Measurements from ENCODE around the gene PRTN3. TPM values are rescaled to one million over a fixed set of nuclear protein-coding genes. Genes with fewer than 3 reads are reported as not detected.

The PRTN3 gene
- total and polyA plus RNA-seq, 12 donors: 0.20 to 0.40 (median 0.33) TPM; not detected in 8

DNA sequence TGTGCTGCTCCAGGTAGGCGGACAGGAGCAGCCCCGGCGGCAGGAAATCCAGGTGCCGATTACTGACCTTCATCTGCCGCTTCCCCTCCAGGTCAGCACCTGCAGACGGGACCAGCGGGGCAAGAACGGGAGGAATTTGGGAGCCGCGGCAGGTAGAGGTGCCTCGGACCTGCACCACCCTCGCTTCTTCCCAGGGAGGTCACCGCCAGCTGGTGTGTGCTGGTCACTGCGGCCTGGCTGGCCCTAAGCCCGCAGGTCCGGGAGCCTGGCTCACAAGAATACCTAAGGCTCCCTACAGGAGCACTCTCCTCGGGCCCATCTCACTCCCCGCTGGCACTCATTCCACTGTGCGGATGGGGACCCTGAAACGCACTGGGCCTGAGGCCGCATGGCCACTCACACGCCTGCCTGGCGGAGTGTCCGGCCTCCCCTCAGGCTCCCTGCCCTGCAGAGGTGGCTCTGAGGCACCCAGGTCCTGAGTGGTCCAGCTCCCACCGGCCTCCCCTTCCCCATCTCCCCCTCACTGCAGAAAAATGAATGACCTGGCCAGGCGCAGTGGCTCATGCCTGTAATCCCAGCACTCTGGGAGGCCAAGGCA, 56.7 kb downstream of the PRTN3 start:
- intact Hi-C loops (cut with DNase I): no loop called here
- no peak overlapping the region for H3K27ac ChIP-seq
- no peak overlapping the region for H3K4me3 ChIP-seq
- DNase-seq: no peak
- H3K36me3 ChIP-seq (replicated peaks in 1 of 2): peaks cover 0 to 3% of the 10 kb centered on the region in 2 donors
- H3K27me3 ChIP-seq: no peaks in the 10 kb centered on the region
- WGBS, 4 donors: 92 to 94% (median 93%) methylated on average over 12 to 26 of the region's 26 CpGs
- H3K4me1 ChIP-seq (replicated peaks in 1 of 2): peaks cover 0 to 7% of the 10 kb centered on the region in 2 donors
- TF ChIP-seq, protein P1, sequence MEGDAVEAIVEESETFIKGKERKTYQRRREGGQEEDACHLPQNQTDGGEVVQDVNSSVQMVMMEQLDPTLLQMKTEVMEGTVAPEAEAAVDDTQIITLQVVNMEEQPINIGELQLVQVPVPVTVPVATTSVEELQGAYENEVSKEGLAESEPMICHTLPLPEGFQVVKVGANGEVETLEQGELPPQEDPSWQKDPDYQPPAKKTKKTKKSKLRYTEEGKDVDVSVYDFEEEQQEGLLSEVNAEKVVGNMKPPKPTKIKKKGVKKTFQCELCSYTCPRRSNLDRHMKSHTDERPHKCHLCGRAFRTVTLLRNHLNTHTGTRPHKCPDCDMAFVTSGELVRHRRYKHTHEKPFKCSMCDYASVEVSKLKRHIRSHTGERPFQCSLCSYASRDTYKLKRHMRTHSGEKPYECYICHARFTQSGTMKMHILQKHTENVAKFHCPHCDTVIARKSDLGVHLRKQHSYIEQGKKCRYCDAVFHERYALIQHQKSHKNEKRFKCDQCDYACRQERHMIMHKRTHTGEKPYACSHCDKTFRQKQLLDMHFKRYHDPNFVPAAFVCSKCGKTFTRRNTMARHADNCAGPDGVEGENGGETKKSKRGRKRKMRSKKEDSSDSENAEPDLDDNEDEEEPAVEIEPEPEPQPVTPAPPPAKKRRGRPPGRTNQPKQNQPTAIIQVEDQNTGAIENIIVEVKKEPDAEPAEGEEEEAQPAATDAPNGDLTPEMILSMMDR (IDR thresholded peaks at IDR 0.05): no peak
- no peak for TF ChIP-seq POLR2A (IDR thresholded peaks at IDR 0.05)
- H3K9me3 ChIP-seq (replicated peaks in 1 of 3): no peaks in the 10 kb centered on the region

MicroRNAs encoded within 50 kb of the gene (microRNA counts, 767-probe panel; counts per million panel counts)
- microRNA hsa-miR-3187-3p: 0 counts per million in 2 donors

Small RNAs within 50 kb of the gene (microRNA-seq; reads per million reads assigned to microRNA genes)
- 3.1 to 6.9 (median 3.7) reads per million in 3 donors for gene MIR3187
- 1.8 to 5.7 (median 4.2) reads per million in 3 donors for gene MIR4745

Small RNAs within 50 kb of the gene (small RNA-seq; reads per million reads assigned to genes)
- gene MIR3187 (0 reads per million in 2 donors), gene RNU6-9 (0 reads per million in 2 donors)

Other genes with a start within 250 kb of the PRTN3 start
- 10 to 100 TPM; 26.3 to 61.4 (median 41.4) TPM for gene POLRMT, start 207.5 kb upstream of the PRTN3 start, total RNA-seq
- gene POLRMT, start 207.5 kb upstream of the PRTN3 start, polyA plus RNA-seq: 100 to 1,000 TPM in 2 of 3 donors, 10 to 100 TPM in 1; 42.7 to 371 (median 178) TPM
- gene FGF22, start 201.1 kb upstream of the PRTN3 start, total RNA-seq: under 1 TPM in 4 of 9 donors, not detected in 5; 0.14 to 0.32 (median 0.29) TPM
- gene FGF22, start 201.1 kb upstream of the PRTN3 start, polyA plus RNA-seq: 1 to 10 TPM in 1 of 3 donors, under 1 TPM in 1, not detected in 1; 0.51 to 1.2 TPM
- 10 to 100 TPM; 18.2 to 76.4 (median 35.8) TPM for gene RNF126, start 177.8 kb upstream of the PRTN3 start, total RNA-seq
- 10 to 100 TPM in 2 of 3 donors, 1 to 10 TPM in 1; 9.3 to 53.5 (median 51.6) TPM for gene RNF126, start 177.8 kb upstream of the PRTN3 start, polyA plus RNA-seq
- 100 to 1,000 TPM in 7 of 9 donors, 10 to 100 TPM in 2; 87.4 to 464 (median 163) TPM for gene FSTL3, start 164.6 kb upstream of the PRTN3 start, total RNA-seq
- 100 to 1,000 TPM; 119 to 405 (median 225) TPM for gene FSTL3, start 164.6 kb upstream of the PRTN3 start, polyA plus RNA-seq
- gene PRSS57, start 145.5 kb upstream of the PRTN3 start, total RNA-seq: under 1 TPM in 2 of 9 donors, not detected in 7; 0.22 to 0.51 TPM
- gene PRSS57, start 145.5 kb upstream of the PRTN3 start, polyA plus RNA-seq: under 1 TPM in 1 of 3 donors, not detected in 2; 0.13 TPM
- 10 to 100 TPM in 8 of 9 donors, 1 to 10 TPM in 1; 8.4 to 63.3 (median 50.6) TPM for gene PALM, start 132.1 kb upstream of the PRTN3 start, total RNA-seq
- 10 to 100 TPM in 2 of 3 donors, 1 to 10 TPM in 1; 3.9 to 72.2 (median 49.7) TPM for gene PALM, start 132.1 kb upstream of the PRTN3 start, polyA plus RNA-seq
- under 1 TPM in 4 of 9 donors, not detected in 5; 0.06 to 0.43 (median 0.15) TPM for gene MISP, start 89.9 kb upstream of the PRTN3 start, total RNA-seq
- gene MISP, start 89.9 kb upstream of the PRTN3 start, polyA plus RNA-seq: under 1 TPM in 2 of 3 donors, not detected in 1; 0.08 to 0.10 TPM
- gene PTBP1, start 43.5 kb upstream of the PRTN3 start, total RNA-seq: 100 to 1,000 TPM in 8 of 9 donors, 10 to 100 TPM in 1; 64.6 to 236 (median 162) TPM
- gene PTBP1, start 43.5 kb upstream of the PRTN3 start, polyA plus RNA-seq: 100 to 1,000 TPM; 108 to 146 (median 128) TPM
- gene PLPPR3, start 19.0 kb upstream of the PRTN3 start, total RNA-seq: 1 to 10 TPM in 1 of 9 donors, under 1 TPM in 2, not detected in 6; 0.14 to 1.7 (median 0.32) TPM
- under 1 TPM in 2 of 3 donors, not detected in 1; 0.08 to 0.10 TPM for gene PLPPR3, start 19.0 kb upstream of the PRTN3 start, polyA plus RNA-seq
- gene AZU1, start 13.2 kb upstream of the PRTN3 start, total RNA-seq: under 1 TPM in 5 of 9 donors, not detected in 4; 0.11 to 0.87 (median 0.28) TPM
- gene AZU1, start 13.2 kb upstream of the PRTN3 start, polyA plus RNA-seq: 1 to 10 TPM in 1 of 3 donors, under 1 TPM in 1, not detected in 1; 0.30 to 1.1 TPM
- gene ELANE, start 11.3 kb downstream of the PRTN3 start, total RNA-seq: 1 to 10 TPM in 2 of 9 donors, under 1 TPM in 2, not detected in 5; 0.48 to 2.2 (median 1.1) TPM
- 1 to 10 TPM in 2 of 3 donors, not detected in 1; 3.3 to 3.4 TPM for gene ELANE, start 11.3 kb downstream of the PRTN3 start, polyA plus RNA-seq
- gene CFD, start 18.7 kb downstream of the PRTN3 start, total RNA-seq: 100 to 1,000 TPM in 3 of 9 donors, 10 to 100 TPM in 5, 1 to 10 TPM in 1; 1.2 to 176 (median 62.4) TPM
- gene CFD, start 18.7 kb downstream of the PRTN3 start, polyA plus RNA-seq: 100 to 1,000 TPM in 1 of 3 donors, 10 to 100 TPM in 1, under 1 TPM in 1; 0.92 to 466 (median 47.8) TPM
- 100 to 1,000 TPM in 1 of 9 donors, 10 to 100 TPM in 8; 11.9 to 101 (median 61.2) TPM for gene MED16, start 52.2 kb downstream of the PRTN3 start, total RNA-seq
- gene MED16, start 52.2 kb downstream of the PRTN3 start, polyA plus RNA-seq: 100 to 1,000 TPM in 2 of 3 donors, 1 to 10 TPM in 1; 5.3 to 139 (median 127) TPM
- gene RNU6-9, start 52.5 kb downstream of the PRTN3 start, total RNA-seq: not detected
- gene RNU6-9, start 52.5 kb downstream of the PRTN3 start, polyA plus RNA-seq: not detected
- 10 to 100 TPM in 8 of 9 donors, 1 to 10 TPM in 1; 8.9 to 40.5 (median 29.0) TPM for gene R3HDM4, start 72.2 kb downstream of the PRTN3 start, total RNA-seq
- gene R3HDM4, start 72.2 kb downstream of the PRTN3 start, polyA plus RNA-seq: 10 to 100 TPM; 19.8 to 59.5 (median 57.7) TPM
- under 1 TPM in 2 of 9 donors, not detected in 7; 0.25 to 0.44 TPM for gene KISS1R, start 76.3 kb downstream of the PRTN3 start, total RNA-seq
- gene KISS1R, start 76.3 kb downstream of the PRTN3 start, polyA plus RNA-seq: not detected
- 10 to 100 TPM in 1 of 9 donors, 1 to 10 TPM in 8; 4.2 to 10.2 (median 8.0) TPM for gene ARID3A, start 85.0 kb downstream of the PRTN3 start, total RNA-seq
- 1 to 10 TPM; 1.6 to 6.7 (median 2.1) TPM for gene ARID3A, start 85.0 kb downstream of the PRTN3 start, polyA plus RNA-seq
- 10 to 100 TPM; 24.2 to 78.7 (median 52.1) TPM for gene WDR18, start 143.3 kb downstream of the PRTN3 start, total RNA-seq
- 100 to 1,000 TPM in 1 of 3 donors, 10 to 100 TPM in 1, 1 to 10 TPM in 1; 5.4 to 140 (median 98.6) TPM for gene WDR18, start 143.3 kb downstream of the PRTN3 start, polyA plus RNA-seq
- gene GRIN3B, start 159.4 kb downstream of the PRTN3 start, total RNA-seq: under 1 TPM in 3 of 9 donors, not detected in 6; 0.08 to 0.18 (median 0.14) TPM
- gene GRIN3B, start 159.4 kb downstream of the PRTN3 start, polyA plus RNA-seq: under 1 TPM in 1 of 3 donors, not detected in 2; 0.24 TPM
- gene TMEM259, start 180.1 kb downstream of the PRTN3 start, total RNA-seq: 100 to 1,000 TPM in 8 of 9 donors, 10 to 100 TPM in 1; 94.1 to 308 (median 182) TPM
- gene TMEM259, start 180.1 kb downstream of the PRTN3 start, polyA plus RNA-seq: 100 to 1,000 TPM in 2 of 3 donors, 10 to 100 TPM in 1; 79.4 to 743 (median 370) TPM
- gene RNU6-2, start 180.5 kb downstream of the PRTN3 start, total RNA-seq: not detected
- gene RNU6-2, start 180.5 kb downstream of the PRTN3 start, polyA plus RNA-seq: not detected
- 10 to 100 TPM in 8 of 9 donors, 1 to 10 TPM in 1; 6.9 to 64.9 (median 42.3) TPM for gene CNN2, start 185.6 kb downstream of the PRTN3 start, total RNA-seq
- gene CNN2, start 185.6 kb downstream of the PRTN3 start, polyA plus RNA-seq: 10 to 100 TPM; 11.2 to 60.8 (median 52.5) TPM
- 10 to 100 TPM in 7 of 9 donors, 1 to 10 TPM in 2; 4.0 to 23.2 (median 17.5) TPM for gene ABCA7, start 199.1 kb downstream of the PRTN3 start, total RNA-seq
- gene ABCA7, start 199.1 kb downstream of the PRTN3 start, polyA plus RNA-seq: 100 to 1,000 TPM in 1 of 3 donors, 10 to 100 TPM in 1, 1 to 10 TPM in 1; 2.1 to 109 (median 28.7) TPM
- 10 to 100 TPM in 8 of 9 donors, 1 to 10 TPM in 1; 4.9 to 74.3 (median 31.5) TPM for gene ARHGAP45, start 226.2 kb downstream of the PRTN3 start, total RNA-seq
- gene ARHGAP45, start 226.2 kb downstream of the PRTN3 start, polyA plus RNA-seq: 10 to 100 TPM in 2 of 3 donors, 1 to 10 TPM in 1; 1.6 to 75.4 (median 30.2) TPM

Data from adrenal gland (tissue), 12 donors.